RKO (cell line): ENCODE measurements around the gene NFS1.
"Not testable (repeated sequence)": the region's sequence is repeated elsewhere in the genome, so short reads cannot be mapped to it uniquely, and the experiment has no call there.

Source experiments
- DNase-seq: peaks from one replicate; pipeline ENCODE4 v3.0.0-alpha.2; 2016; ENCODE audit warnings: low spot score

Gene NFS1

DNA sequence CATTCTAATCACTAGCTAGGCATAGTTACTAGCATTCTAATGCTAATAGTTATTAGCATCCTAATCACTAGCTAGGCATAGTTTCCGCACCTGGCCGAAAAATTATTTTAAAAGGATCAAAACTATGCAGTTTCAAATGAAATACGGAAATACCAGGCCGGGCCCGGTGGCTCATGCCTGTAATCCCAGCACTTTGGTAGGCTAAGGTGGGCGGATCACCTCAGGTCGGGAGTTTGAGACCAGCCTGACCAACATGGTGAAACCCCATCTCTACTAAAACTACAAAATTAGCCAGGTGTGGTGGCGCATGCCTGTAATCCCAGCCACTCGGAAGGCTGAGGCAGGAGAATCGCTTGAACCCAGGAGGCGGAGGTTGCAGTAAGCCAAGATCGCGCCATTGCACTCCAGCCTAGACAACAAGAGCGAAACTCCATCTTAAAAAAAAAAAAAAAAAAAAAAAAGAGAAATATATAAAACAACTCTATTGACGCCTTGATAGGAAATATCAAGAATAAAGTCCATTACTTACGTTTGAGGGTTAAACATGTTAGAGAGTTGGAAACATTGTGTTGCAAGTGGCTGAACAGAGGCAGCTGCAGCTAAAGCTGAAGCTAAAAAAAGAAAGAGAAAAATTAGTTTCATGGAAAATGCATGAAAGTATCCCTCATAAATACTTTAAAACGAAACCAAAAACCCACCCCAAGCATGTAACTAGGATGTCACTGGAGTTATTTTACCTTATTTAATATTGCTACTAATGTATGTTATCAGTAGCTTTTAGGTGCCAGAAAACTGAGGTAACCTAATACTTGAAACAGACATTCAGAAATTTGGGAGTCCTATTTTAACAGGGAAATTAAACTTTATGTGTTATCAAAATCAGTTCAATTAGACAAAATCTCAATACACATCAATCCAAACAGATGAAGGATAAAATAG, 7.7 kb upstream of the NFS1 start:
- DNase-seq = not testable (repeated sequence)

DNA sequence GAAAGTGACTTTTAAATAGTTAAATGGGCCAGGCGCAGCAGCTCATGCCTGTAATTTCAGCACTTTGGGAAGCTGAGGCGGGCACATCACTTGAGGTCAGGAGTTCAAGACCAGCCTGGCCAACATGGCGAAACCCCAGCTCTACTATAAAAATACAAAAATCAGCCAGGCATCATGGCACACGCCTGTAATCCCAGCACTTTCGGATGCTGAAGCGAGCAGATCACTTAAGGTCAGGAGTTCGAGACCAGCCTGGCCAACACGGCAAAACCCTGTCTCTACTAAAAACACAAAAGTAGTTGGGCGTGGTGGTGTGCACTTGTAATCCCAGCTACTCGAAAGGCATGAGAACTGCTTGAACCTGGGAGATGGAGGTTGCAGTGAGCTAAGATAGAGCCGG, 6.7 kb upstream of the NFS1 start:
- DNase-seq = not testable (repeated sequence)

DNA sequence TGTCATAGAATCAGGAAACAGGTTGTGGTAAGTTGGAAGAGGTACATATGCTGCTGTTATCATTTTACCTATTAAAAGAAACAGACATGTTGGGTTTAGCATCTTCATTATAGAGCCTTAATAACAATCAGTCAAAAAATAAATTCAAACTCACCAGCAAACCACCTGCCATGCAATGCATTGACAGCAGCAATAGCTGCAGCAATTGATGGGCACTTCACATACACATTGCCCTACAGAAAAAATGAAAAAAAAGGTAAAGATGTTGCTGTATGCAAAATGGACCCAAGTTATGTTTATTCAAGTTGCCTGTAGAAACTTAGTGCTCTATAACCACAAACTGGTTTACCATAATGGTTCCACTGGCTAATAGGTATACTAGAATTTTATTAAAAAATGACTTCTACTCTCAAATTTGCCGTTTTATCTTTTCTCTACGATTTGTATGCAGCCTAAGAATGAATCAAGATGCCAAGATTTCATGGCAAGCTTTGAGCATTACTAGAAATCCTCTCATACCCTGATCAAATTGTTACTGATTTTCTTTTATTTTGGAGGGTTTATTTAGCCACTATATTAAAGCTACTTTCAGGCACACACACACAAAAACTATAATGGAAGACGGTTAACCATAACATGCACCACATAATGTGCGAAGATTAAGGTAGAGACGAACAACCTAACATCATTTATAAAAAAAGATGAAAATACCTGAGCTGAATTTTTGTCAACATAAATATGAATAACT, 5.5 kb upstream of the NFS1 start:
- DNase-seq = no peak

DNA sequence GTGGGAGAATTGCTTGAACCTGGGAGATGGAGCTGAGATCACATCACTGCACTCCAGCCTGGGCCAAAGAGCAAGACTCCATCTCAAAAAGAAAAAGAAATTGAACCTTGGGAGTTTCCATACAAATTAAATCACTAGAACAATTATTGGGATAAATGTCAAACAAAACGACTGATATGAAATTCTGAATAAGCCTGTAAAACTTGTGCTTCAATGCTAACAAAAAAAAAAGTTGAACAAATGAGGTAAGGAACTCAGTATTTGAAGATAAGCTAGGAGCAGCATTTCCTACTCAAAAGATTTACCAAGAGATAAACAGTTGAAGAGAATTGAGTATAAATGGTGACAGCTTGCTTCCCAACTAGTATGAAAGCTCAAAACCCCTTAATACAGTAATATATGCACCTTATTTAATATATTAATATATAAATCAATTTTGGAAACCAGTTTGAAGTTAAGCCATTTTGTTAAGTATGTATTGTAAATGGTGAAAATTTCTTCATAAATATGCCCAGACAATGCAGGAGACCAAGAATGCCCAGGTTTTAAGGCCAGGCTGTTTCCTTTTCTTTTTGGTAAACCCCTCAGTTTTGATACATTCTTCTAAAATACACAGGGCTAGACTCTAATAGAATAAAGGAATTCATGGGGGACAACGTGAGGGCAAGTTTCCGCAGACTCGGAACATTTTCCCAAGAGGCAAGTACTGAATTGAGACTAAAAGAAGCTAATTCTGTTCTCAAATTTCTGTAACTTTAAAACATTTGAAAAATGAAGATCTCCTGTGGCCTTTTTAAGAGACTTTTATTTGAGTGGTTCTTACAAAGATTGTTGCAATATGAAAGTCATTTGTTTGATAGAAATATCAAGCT, 3.9 kb upstream of the NFS1 start:
- no peak for DNase-seq

DNA sequence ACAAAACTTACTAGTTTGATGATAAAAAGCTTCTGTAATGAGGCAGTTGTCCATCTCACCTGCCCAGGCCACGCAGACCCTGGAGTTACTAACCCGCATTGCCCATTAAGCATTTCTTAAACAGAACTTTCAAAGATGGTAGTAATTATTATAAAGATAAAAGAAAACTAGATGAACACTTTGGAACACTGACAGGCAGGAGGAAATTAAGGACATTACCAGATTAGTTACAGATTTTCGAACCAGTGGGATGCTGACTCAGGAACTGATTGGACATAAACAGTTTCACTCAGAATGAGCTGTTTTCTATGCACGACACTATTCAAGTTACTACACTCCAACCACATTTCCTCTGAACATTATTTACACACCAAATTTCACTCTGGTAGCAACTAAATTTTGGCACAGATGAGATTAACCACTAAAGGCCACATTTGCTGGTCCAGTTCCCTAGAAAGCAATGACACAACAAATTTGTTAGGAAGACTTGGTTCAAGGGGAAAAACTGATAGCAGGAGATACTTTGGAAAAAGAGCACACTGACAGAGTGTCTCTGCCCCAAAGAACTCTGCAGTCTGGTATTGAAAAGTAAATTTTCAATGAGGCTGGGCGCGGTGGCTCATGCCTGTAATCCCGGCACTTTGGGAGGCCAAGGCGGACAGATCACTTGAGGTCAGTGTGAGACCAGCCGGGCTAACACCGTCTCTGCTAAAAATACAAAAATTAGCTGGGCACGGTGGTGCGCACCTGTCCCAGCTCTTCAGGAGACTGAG, 3.1 kb upstream of the NFS1 start:
- peak; percentile 65 for DNase-seq

DNA sequence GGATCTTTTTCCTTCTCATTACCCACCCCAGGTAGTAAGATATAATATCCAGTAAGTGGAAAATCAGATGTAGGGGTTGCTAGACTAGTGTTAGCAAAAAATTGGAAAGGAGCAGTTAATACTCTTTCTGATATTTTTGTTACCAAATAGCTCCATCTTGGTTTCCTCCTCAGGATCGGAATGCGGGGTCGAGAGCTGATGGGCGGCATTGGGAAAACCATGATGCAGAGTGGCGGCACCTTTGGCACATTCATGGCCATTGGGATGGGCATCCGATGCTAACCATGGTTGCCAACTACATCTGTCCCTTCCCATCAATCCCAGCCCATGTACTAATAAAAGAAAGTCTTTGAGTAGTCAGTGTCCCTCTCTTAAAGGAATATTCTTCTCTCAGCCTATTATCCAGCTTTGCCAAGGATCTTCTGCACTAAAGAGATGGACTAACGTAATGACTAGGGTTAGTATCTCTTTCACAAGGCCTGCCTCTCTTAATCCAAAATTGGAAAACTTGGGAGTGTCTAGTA, 1.5 kb upstream of the NFS1 start:
- DNase-seq = peak; percentile 46

DNA sequence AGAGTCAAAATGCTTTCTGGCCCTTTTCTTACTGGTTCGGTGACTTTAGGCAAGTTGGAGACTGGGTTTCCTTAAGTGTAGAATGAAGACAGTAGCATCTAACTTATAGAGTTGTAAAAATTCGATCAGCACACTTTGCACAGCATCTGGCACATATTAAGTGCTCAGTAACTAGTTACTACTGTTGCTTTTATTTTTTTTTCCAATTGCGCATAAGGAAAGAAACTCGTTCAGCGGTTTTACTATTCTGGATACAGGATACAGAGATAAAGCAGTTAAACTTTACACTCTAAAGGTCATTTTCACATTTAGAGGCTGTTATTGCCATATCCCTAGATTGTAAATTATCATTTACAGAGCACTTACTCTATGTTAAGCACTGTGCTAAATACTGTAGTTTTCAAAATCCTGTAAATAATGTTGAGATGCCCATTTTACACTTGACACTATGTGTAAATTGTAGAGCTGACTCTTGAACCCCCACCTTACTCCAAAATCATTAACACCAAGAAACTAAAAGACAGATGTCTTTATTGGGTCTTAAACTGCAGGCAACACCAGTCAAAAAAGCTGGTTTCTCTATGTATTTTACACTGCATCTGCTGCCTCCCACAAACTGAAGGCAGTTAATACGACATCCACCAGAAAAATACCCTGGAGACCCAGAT, 939 bp upstream of the NFS1 start:
- peak; percentile 36 for DNase-seq

DNA sequence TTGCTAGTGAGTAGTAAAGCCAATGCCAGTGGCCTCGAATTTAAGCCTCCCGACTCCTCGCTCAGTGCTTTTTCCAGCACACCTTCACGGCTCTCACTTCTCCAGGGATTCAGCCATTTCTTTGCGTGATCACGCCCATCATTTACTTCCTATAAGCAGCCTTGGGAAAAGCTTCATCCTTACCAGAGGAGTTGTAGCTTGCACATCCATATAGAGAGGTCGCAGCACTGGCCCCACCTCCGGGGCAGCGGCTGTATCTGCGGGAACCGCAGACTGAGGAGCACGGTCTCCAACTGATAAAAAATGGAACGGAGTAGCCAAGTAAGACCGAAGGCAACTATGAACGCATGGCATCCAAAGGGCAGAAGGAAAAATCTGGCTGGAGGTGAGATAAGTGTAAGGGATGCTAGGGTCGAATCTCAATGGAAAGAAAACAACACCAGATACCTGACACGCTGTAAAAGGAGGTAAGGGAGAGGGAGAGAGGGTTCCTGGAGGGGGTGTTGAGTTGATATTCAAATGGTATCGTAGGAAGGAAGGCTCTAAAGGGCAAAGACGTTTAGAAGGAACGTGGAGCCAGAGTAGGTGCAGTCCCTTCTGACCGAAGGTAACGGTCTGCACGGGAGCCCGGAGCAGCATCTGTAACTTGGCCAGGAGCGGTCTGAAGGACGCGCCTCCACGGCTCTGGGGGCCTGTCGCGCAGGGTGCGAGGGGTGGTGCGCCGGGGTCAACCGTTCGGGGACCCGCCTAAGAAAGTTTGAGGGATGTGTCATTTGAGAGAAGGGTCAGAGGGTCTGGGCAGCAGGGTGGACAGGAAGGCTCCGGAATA, 640 bp downstream of the NFS1 start:
- DNase-seq = peak; percentile 46

DNA sequence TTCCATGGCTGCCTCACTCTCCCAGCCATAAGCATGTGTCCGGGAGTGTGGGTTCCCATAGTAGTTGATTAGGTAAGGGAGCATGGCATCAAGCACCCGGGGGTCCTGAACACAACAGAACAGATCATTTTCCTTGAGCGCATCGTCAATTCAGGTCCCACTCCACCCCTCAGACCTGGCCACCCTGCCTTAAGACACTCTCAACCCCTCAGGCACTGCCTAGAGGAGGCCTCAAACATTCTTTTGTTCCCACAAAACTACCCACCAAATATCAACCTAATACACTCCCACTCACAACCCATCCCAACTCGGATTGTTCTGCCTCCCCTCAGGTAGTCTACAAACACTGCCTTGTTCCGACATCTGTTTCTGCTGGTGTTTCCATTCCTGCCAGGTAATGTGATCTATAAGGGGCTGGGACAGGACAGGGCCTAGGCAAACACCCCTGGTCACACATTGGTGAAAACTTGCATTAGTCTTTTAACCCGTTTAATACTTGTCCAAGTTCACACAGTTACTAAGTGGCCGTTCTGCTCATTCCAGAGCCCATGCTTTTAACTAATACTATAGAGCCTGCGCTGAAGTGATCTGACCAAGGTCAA, 1.4 kb downstream of the NFS1 start:
- no peak for DNase-seq

DNA sequence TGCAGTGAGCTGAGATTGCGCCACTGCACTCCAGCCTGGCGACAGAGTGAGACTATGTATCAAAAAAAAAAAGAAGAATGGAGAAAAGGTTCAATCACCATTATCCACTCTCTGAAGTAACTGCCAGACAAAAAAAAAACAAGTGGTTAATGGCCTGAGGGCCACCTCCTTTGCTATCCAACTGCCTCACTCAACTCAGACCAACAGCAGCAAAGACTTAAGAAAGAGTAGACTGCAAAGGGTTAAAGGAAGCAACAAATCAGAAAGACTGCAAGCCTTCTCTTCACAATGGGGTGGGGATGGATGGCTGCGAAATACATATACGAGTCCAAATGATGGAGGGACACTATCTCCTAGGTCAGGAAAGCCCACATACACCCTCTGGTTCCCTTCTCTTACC, 3.2 kb downstream of the NFS1 start:
- no peak for DNase-seq

DNA sequence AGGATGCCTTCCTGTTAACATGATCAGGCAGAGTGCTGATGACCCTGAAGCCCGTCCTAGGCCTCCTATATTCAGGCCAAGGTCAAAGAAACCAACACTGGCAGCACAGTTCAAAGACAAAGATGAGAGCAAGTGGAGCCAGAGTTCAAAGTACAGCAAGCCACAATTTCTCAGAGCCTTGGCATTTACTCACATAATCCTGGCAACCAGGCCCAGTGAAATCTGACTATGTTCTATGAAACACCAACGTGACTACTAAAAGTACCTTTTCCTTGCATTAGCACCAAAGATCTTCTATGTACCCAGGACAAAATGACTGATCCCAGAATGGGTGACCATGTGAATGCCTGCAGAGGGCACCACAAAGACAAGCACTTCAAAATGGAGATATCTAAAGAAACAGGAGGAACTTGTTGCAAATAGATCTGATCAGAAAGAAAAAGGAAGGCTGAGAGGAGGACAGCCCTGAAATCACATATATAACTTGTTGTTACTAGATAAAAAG, 3.9 kb downstream of the NFS1 start:
- no peak for DNase-seq

DNA sequence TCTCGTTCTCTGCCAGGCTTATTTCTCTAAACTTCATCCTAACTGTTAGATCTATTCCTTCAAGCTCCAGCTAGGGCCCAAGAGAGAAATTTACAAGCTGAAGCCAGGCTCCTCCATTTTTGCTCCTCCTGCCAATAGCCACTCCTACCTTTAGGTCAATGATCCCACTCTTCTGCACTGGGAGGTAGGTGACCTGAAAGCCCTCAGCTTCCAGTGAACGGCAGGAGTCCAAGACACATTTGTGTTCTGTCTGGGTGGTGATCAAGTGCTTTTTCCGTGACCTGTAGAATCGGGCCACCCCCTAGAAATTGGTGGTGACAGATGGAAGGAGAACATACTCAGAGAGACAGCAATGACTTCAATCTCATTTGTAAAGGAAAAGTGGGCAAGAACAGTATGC, 8.9 kb downstream of the NFS1 start:
- no peak for DNase-seq

DNA sequence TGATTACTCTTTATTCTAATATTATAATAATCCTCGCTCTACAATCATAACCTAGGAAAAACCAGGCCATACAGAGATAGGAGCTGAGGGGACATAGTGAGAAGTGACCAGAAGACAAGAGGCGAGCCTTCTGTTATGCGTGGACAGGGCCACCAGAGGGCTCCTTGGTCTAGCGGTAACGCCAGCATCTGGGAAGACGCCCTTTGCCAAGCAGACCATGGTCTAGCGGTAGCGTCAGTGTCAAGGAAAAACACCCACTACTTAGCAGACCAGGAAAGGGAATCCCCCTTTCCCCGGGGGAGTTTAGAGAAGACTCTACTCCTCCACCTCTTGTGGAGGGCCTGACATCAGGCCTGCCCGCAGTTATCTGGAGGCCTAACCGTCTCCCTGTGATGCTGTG, 12.3 kb downstream of the NFS1 start:
- DNase-seq = not testable (repeated sequence)

DNA sequence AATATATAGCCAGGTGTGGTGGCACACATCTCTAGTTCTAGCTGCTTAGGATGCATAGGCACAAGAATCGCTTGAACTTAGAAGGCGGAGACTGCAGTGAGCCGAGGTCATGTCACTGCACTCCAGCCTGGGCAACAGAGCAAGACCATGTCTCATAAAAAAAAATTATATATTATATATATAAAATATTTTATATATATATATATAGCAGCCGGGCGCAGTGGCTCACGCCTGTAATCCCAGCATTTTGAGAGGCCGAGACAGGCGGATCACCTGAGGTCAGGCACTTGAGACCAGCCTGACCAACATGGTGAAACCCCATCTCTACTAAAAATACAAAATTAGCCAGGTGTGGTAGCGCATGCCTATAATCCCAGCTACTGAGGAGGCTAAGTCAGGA, 13.8 kb downstream of the NFS1 start:
- DNase-seq = not testable (repeated sequence)

DNA sequence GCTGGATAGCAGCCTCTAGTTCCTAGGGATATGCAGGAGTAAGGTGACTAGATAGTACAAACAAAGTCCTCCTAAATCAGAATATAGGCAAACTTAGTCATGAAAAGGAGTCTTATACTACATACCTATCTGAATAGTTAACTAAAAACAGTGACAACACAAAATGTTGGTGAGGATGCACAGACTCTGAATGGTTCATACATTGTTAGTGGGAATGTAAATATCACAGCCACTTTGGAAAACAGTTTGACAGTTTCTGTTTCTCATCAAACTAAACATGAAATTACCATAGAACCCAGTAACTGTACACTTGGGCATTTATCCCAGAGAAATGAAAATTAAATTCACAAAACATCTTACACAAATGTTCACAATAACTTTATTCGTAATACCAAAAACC, 17.2 kb downstream of the NFS1 start:
- DNase-seq = no peak

DNA sequence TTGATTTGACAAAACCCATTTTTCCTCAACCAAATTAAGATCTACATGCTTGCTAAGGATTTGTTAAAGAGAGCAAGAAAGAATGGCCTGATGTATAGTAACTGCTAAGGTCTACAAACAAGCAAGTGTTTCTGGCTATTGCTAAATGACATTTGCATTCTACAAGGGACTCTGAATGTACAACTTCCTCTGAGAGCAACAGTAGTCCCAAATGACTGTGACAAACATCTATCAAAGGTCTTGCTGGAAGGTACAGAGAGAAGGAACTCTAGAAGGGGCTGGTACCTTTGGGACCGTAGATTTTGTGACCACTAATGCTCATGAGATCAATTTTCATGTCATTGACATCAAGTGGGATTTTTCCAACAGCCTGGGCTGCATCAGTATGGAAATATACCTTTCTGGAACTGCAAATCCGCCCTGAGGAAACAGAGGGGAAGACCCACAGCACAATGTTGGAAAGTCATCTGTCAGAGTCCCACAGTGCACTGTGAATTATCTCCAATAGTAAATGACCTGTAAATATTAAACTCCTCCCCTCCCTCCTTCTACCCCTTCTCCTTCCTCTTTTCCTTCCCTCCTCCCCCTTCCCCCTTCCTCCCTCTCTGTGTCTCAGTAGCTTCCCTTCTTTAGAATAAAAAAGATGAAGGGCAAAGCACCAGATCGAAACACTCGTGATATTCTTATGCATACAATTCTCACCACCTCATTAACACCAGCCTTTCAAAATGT, 18.5 kb downstream of the NFS1 start:
- no peak for DNase-seq

DNA sequence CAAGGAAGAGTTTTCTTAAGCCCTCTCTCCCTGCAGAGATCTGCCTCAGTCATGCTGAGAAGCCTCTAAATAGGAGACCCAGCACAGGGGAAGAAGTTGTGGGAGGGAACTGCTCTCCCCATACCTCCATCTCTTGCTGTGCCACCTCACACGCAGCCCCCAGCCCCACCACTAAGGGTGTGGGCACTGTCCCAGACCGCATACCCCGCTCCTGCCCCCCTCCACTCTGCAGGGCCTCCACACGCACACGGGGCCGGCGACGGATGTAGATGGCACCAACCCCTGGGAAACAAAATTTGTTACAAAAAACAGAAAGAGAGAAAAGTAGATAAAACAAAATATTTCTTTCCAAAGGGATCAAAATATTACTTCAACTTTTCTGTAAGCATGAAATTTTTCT, 24.2 kb downstream of the NFS1 start:
- no peak for DNase-seq

DNA sequence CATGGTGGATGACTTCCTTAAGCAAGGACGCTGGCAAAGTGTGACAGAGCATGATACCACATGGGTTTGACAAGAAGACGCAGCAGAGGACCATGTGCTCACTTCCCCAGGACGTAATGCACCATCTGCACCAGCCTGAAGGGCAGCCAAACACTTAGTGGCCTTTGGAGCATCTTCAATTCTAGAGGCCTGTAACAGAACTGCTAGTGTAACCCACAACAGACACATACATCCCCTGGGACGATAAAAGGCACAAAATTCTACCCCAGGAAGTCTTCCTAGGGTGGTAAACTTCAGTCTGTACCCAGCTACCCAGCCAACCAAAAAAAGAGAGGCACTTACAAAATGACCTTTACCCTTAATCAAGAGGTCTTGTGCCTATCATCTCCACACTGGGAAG, 25.3 kb downstream of the NFS1 start:
- DNase-seq = no peak

DNA sequence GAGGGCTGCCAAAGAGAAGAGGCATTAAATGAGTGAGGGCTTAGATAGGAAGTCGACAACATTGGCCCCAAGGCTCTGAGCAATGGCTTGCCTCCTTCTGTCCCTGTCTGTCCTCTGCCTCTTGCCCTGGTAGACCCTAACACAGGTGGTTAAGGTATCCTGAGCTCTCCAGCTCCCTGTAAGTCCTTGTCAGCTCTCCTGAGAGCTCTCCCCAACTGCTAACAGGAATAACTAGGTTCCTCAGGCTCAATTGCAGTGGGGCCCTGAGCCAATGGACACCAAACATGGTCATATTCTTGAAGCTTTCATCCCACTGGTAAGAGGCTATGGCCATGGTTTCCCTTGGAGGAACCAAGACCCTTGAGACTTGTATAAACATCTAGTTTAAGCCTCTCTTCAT, 29.5 kb downstream of the NFS1 start:
- DNase-seq = no peak
